Measurements from ENCODE around the gene ATG16L1.

Gene ATG16L1

GRCh38 chr2:233213011-233213410 lies 38.5 kb upstream of the ATG16L1 start:
- Histone ChIP-seq H3K27me3 (ENCODE audit: control insufficient read depth, insufficient read depth, low read length) (no peaks in the 10 kb centered on the region), H3K9me3 (ENCODE audit: control insufficient read depth, insufficient read depth, low read depth, low read length) (no peaks in the 10 kb centered on the region), H3K4me1 (ENCODE audit: control insufficient read depth, insufficient read depth, low read length) (peaks cover 32% of the 10 kb centered on the region), H3K4me3 (ENCODE audit: low read depth, low read length) (no peak overlapping the region), H3K27ac (ENCODE audit: low read depth, low read length) (no peak overlapping the region), H3K9ac (ENCODE audit: low read length) (no peak overlapping the region), H3K36me3 (ENCODE audit: control insufficient read depth, insufficient read depth, low read length) (no peaks in the 10 kb centered on the region)

- no peaks in the 10 kb centered on the region for H3K27me3 ChIP-seq (ENCODE audit: control insufficient read depth, insufficient read depth, low read length)
- H3K9me3 ChIP-seq (ENCODE audit: control insufficient read depth, insufficient read depth, low read depth, low read length): no peaks in the 10 kb centered on the region
- no peak overlapping the region for H3K4me3 ChIP-seq (ENCODE audit: low read depth, low read length)
- peaks cover 22% of the 10 kb centered on the region for H3K4me1 ChIP-seq (ENCODE audit: control insufficient read depth, insufficient read depth, low read length)
- H3K9ac ChIP-seq (ENCODE audit: low read length): no peak overlapping the region
- H3K36me3 ChIP-seq (ENCODE audit: control insufficient read depth, insufficient read depth, low read length): no peaks in the 10 kb centered on the region
- no peak overlapping the region for H3K27ac ChIP-seq (ENCODE audit: low read depth, low read length)
These were observed 37.5 kb upstream of the ATG16L1 start for GRCh38 chr2:233213975-233214374.

GRCh38 chr2:233217892-233218377 lies 33.5 kb upstream of the ATG16L1 start:
- Histone ChIP-seq H3K27ac (ENCODE audit: low read depth, low read length) (no peak overlapping the region), H3K4me1 (ENCODE audit: control insufficient read depth, insufficient read depth, low read length) (peaks cover 3% of the 10 kb centered on the region; the same call in 1 of the 2 replicates), H3K9ac (ENCODE audit: low read length) (no peak overlapping the region), H3K36me3 (ENCODE audit: control insufficient read depth, insufficient read depth, low read length) (no peaks in the 10 kb centered on the region), H3K4me3 (ENCODE audit: low read depth, low read length) (no peak overlapping the region), H3K9me3 (ENCODE audit: control insufficient read depth, insufficient read depth, low read depth, low read length) (no peaks in the 10 kb centered on the region), H3K27me3 (ENCODE audit: control insufficient read depth, insufficient read depth, low read length) (no peaks in the 10 kb centered on the region)

GRCh38 chr2:233218836-233219235 lies 32.6 kb upstream of the ATG16L1 start:
- Histone ChIP-seq H3K9ac (ENCODE audit: low read length) (no peak overlapping the region), H3K36me3 (ENCODE audit: control insufficient read depth, insufficient read depth, low read length) (no peaks in the 10 kb centered on the region), H3K4me3 (ENCODE audit: low read depth, low read length) (no peak overlapping the region), H3K27me3 (ENCODE audit: control insufficient read depth, insufficient read depth, low read length) (no peaks in the 10 kb centered on the region), H3K27ac (ENCODE audit: low read depth, low read length) (no peak overlapping the region), H3K9me3 (ENCODE audit: control insufficient read depth, insufficient read depth, low read depth, low read length) (no peaks in the 10 kb centered on the region), H3K4me1 (ENCODE audit: control insufficient read depth, insufficient read depth, low read length) (peaks cover 3% of the 10 kb centered on the region; the same call in 1 of the 2 replicates)

- Histone ChIP-seq H3K9me3 (ENCODE audit: control insufficient read depth, insufficient read depth, low read depth, low read length) (no peaks in the 10 kb centered on the region), H3K27ac (ENCODE audit: low read depth, low read length) (no peak overlapping the region), H3K4me1 (ENCODE audit: control insufficient read depth, insufficient read depth, low read length) (peaks cover 3% of the 10 kb centered on the region; the same call in 1 of the 2 replicates), H3K27me3 (ENCODE audit: control insufficient read depth, insufficient read depth, low read length) (no peaks in the 10 kb centered on the region), H3K36me3 (ENCODE audit: control insufficient read depth, insufficient read depth, low read length) (no peaks in the 10 kb centered on the region), H3K9ac (ENCODE audit: low read length) (no peak overlapping the region), H3K4me3 (ENCODE audit: low read depth, low read length) (no peak overlapping the region)
These were observed 31.6 kb upstream of the ATG16L1 start for GRCh38 chr2:233219848-233220247.

- Histone ChIP-seq H3K4me3 (ENCODE audit: low read depth, low read length) (no peak overlapping the region), H3K27me3 (ENCODE audit: control insufficient read depth, insufficient read depth, low read length) (no peaks in the 10 kb centered on the region), H3K36me3 (ENCODE audit: control insufficient read depth, insufficient read depth, low read length) (no peaks in the 10 kb centered on the region), H3K27ac (ENCODE audit: low read depth, low read length) (no peak overlapping the region), H3K9me3 (ENCODE audit: control insufficient read depth, insufficient read depth, low read depth, low read length) (no peaks in the 10 kb centered on the region), H3K9ac (ENCODE audit: low read length) (no peak overlapping the region), H3K4me1 (ENCODE audit: control insufficient read depth, insufficient read depth, low read length) (peaks cover 3% of the 10 kb centered on the region; the same call in 1 of the 2 replicates)
These were observed 30.0 kb upstream of the ATG16L1 start for GRCh38 chr2:233221378-233222063.

- H3K36me3 ChIP-seq (ENCODE audit: control insufficient read depth, insufficient read depth, low read length): no peaks in the 10 kb centered on the region
- H3K4me1 ChIP-seq (ENCODE audit: control insufficient read depth, insufficient read depth, low read length): peaks cover 4% of the 10 kb centered on the region; the same call in 1 of the 2 replicates
- no peak overlapping the region for H3K4me3 ChIP-seq (ENCODE audit: low read depth, low read length)
- H3K9me3 ChIP-seq (ENCODE audit: control insufficient read depth, insufficient read depth, low read depth, low read length): no peaks in the 10 kb centered on the region
- H3K27ac ChIP-seq (ENCODE audit: low read depth, low read length): no peak overlapping the region
- no peak overlapping the region for H3K9ac ChIP-seq (ENCODE audit: low read length)
- H3K27me3 ChIP-seq (ENCODE audit: control insufficient read depth, insufficient read depth, low read length): no peaks in the 10 kb centered on the region
These were observed 28.2 kb upstream of the ATG16L1 start for GRCh38 chr2:233223059-233223894.

- H3K9ac ChIP-seq (ENCODE audit: low read length): no peak overlapping the region
- H3K36me3 ChIP-seq (ENCODE audit: control insufficient read depth, insufficient read depth, low read length): no peaks in the 10 kb centered on the region
- H3K4me1 ChIP-seq (ENCODE audit: control insufficient read depth, insufficient read depth, low read length): peaks cover 4% of the 10 kb centered on the region; the same call in 1 of the 2 replicates
- no peak overlapping the region for H3K4me3 ChIP-seq (ENCODE audit: low read depth, low read length)
- H3K9me3 ChIP-seq (ENCODE audit: control insufficient read depth, insufficient read depth, low read depth, low read length): no peaks in the 10 kb centered on the region
- H3K27ac ChIP-seq (ENCODE audit: low read depth, low read length): no peak overlapping the region
- no peaks in the 10 kb centered on the region for H3K27me3 ChIP-seq (ENCODE audit: control insufficient read depth, insufficient read depth, low read length)
These were observed 26.0 kb upstream of the ATG16L1 start for GRCh38 chr2:233225230-233226068.

- H3K9me3 ChIP-seq (ENCODE audit: control insufficient read depth, insufficient read depth, low read depth, low read length): no peaks in the 10 kb centered on the region
- no peak overlapping the region for H3K27ac ChIP-seq (ENCODE audit: low read depth, low read length)
- no peak overlapping the region for H3K4me3 ChIP-seq (ENCODE audit: low read depth, low read length)
- H3K27me3 ChIP-seq (ENCODE audit: control insufficient read depth, insufficient read depth, low read length): no peaks in the 10 kb centered on the region
- H3K9ac ChIP-seq (ENCODE audit: low read length): no peak overlapping the region
- no peaks in the 10 kb centered on the region for H3K36me3 ChIP-seq (ENCODE audit: control insufficient read depth, insufficient read depth, low read length)
- peaks cover 4% of the 10 kb centered on the region; the same call in 1 of the 2 replicates for H3K4me1 ChIP-seq (ENCODE audit: control insufficient read depth, insufficient read depth, low read length)
These were observed 24.9 kb upstream of the ATG16L1 start for GRCh38 chr2:233226511-233227031.

GRCh38 chr2:233227346-233227978 lies 24.0 kb upstream of the ATG16L1 start:
- Histone ChIP-seq H3K36me3 (ENCODE audit: control insufficient read depth, insufficient read depth, low read length) (no peaks in the 10 kb centered on the region), H3K4me1 (ENCODE audit: control insufficient read depth, insufficient read depth, low read length) (peaks cover 4% of the 10 kb centered on the region; the same call in 1 of the 2 replicates), H3K9ac (ENCODE audit: low read length) (no peak overlapping the region), H3K9me3 (ENCODE audit: control insufficient read depth, insufficient read depth, low read depth, low read length) (no peaks in the 10 kb centered on the region), H3K27me3 (ENCODE audit: control insufficient read depth, insufficient read depth, low read length) (no peaks in the 10 kb centered on the region), H3K4me3 (ENCODE audit: low read depth, low read length) (no peak overlapping the region), H3K27ac (ENCODE audit: low read depth, low read length) (no peak overlapping the region)
